Peyer's patch (tissue), 4 donors: ENCODE data around the gene SRD5A3.

Experiments used
- POLR2A ChIP-seq, 2 donors: fragments of 450-650 bp; IDR thresholded peaks; one replicate each; pipeline ENCODE4 v1.5.1; 2017; ENCODE audit warnings: antibody characterized with exemption in 2 of 2, mild to moderate bottlenecking in 2 of 2, moderate library complexity in 2 of 2
- TF ChIP-seq, protein P1 (sequence below), 6 experiments: fragments of 450-650 bp in 4 of 6; fragments of 200-600 bp in 2 of 6; sonication (generic) in 1 of 6; IDR thresholded peaks; one replicate each; pipeline ENCODE4 v1.5.1; 2017 to 2019; ENCODE audit warnings: antibody characterized with exemption in 6 of 6, mild to moderate bottlenecking in 3 of 6, moderate library complexity in 1 of 6

- TF ChIP-seq, protein P1, sequence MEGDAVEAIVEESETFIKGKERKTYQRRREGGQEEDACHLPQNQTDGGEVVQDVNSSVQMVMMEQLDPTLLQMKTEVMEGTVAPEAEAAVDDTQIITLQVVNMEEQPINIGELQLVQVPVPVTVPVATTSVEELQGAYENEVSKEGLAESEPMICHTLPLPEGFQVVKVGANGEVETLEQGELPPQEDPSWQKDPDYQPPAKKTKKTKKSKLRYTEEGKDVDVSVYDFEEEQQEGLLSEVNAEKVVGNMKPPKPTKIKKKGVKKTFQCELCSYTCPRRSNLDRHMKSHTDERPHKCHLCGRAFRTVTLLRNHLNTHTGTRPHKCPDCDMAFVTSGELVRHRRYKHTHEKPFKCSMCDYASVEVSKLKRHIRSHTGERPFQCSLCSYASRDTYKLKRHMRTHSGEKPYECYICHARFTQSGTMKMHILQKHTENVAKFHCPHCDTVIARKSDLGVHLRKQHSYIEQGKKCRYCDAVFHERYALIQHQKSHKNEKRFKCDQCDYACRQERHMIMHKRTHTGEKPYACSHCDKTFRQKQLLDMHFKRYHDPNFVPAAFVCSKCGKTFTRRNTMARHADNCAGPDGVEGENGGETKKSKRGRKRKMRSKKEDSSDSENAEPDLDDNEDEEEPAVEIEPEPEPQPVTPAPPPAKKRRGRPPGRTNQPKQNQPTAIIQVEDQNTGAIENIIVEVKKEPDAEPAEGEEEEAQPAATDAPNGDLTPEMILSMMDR (IDR thresholded peaks at IDR 0.05) = no peak
- TF ChIP-seq POLR2A (IDR thresholded peaks at IDR 0.05) = no peak
Observed at GRCh38 chr4:55363691-55364351, 17.8 kb downstream of the SRD5A3 start.
